HepG2 (cell line): Measurements from ENCODE around the gene RAB5A. TPM values are rescaled to one million over a fixed set of nuclear protein-coding genes. Genes with fewer than 3 reads are reported as not detected.

Source experiments
- ATAC-seq: fragments of 200-7000 bp; cut with Tn5 transposase; 3 replicates; pipeline ENCODE4 v1.9.1; 2020; ENCODE audit warnings: mild to moderate bottlenecking, moderate library complexity
- BruUV-seq: library from RNA; stranded (reverse); fragments of 400-500 nt; replicated peaks from 2 replicates; lab custom pipeline; 2021; lab: Mats Ljungman, UMichigan
- CTCF ChIA-PET: fragments of 300-600 bp; formaldehyde crosslinking; extraction: SDS; loops from one replicate; lab custom pipeline; 2021; ENCODE audit warnings: low total read pairs, inconsistent platforms, low intra/inter-chr PET ratio; lab: Yijun Ruan, JAX
- POLR2A ChIA-PET: fragments of 350-600 bp; sonication (Branson Sonifier 250); formaldehyde crosslinking; loops from one replicate; lab custom pipeline; 2020; ENCODE audit warnings: antibody characterized with exemption, inconsistent platforms; lab: Yijun Ruan, JAX
- DNase-seq: peaks from one replicate; pipeline ENCODE4 v3.0.0-alpha.2; 2015; ENCODE audit warnings: low spot score
- FAIRE-seq: peaks from 3 replicates; lab custom pipeline; 2011; peaks lifted over from hg19 to GRCh38; lab: Jason Lieb, UNC
- H2AFZ ChIP-seq: one replicate; pipeline ENCODE4 v1.6.1; 2011; ENCODE audit warnings: low read length, inconsistent platforms
- H3K27ac ChIP-seq: fragments of 300-600 bp; 3 replicates; pipeline ENCODE4 v1.8.0; 2011; ENCODE audit warnings: mixed run types, mild to moderate bottlenecking, mixed read lengths, low read length, inconsistent platforms; ENCODE audit not compliant: insufficient read depth; ENCODE audit errors: extremely low read length
- H3K27me3 ChIP-seq, 2 experiments: fragments of 200-600 bp in 1 of 2; 2 replicates in 1 of 2; 3 replicates in 1 of 2; pipeline versions ENCODE4 v1.6.0 to v1.8.0; 2011; ENCODE audit warnings: low read length in 2 of 2, mild to moderate bottlenecking in 2 of 2, moderate library complexity in 2 of 2, inconsistent platforms in 1 of 2; ENCODE audit not compliant: insufficient read depth in 2 of 2, control insufficient read depth in 1 of 2
- H3K36me3 ChIP-seq, 2 experiments: fragments of 200-600 bp in 1 of 2; replicated peaks in 1 of 2; 2 replicates in 1 of 2; 3 replicates in 1 of 2; pipeline versions ENCODE4 v1.5.1 to v1.8.0; 2011; ENCODE audit warnings: low read length in 2 of 2, inconsistent platforms in 1 of 2; ENCODE audit not compliant: insufficient read depth in 2 of 2, control insufficient read depth in 1 of 2
- H3K4me1 ChIP-seq: 2 replicates; pipeline ENCODE4 v1.5.1; 2012; ENCODE audit warnings: low read length, inconsistent platforms; ENCODE audit not compliant: insufficient read depth
- H3K4me2 ChIP-seq: 2 replicates; pipeline ENCODE4 v1.6.0; 2011; ENCODE audit warnings: low read depth, low read length, inconsistent platforms
- H3K4me3 ChIP-seq, 3 experiments: fragments of 200-600 bp in 1 of 3; sonication (generic), shearing (Covaris generic) in 1 of 3; replicated peaks in 1 of 3; 2 replicates each; pipeline ENCODE4 v1.5.1; 2011 to 2016; ENCODE audit warnings: low read length in 3 of 3, inconsistent platforms in 2 of 3, low read depth in 2 of 3, mild to moderate bottlenecking in 2 of 3, control low read depth in 1 of 3, mixed read lengths in 1 of 3; ENCODE audit not compliant: insufficient read depth in 1 of 3
- H3K79me2 ChIP-seq: one replicate; pipeline ENCODE4 v1.6.1; 2011; ENCODE audit warnings: low read length, inconsistent platforms; ENCODE audit not compliant: insufficient read depth
- H3K9ac ChIP-seq: 2 replicates; pipeline ENCODE4 v1.6.0; 2011; ENCODE audit warnings: mild to moderate bottlenecking, low read depth, low read length, inconsistent platforms; ENCODE audit not compliant: insufficient read depth
- H3K9me3 ChIP-seq: 2 replicates; pipeline ENCODE4 v1.5.1; 2012; ENCODE audit warnings: mild to moderate bottlenecking, low read length
- H4K20me1 ChIP-seq: 2 replicates; pipeline ENCODE4 v1.6.0; 2011; ENCODE audit warnings: inconsistent platforms, mild to moderate bottlenecking, low read length, moderate library complexity; ENCODE audit not compliant: insufficient read depth
- ARNT ChIP-seq: fragments of 450-650 bp; IDR thresholded peaks from 2 replicates; pipeline ENCODE4 v1.6.1; 2017
- BHLHE40 ChIP-seq: IDR thresholded peaks from 2 replicates; pipeline ENCODE4 v1.6.1; 2011; ENCODE audit warnings: low read length, improper control_type of control experiment
- KDM2A ChIP-seq: sonication (generic); formaldehyde crosslinking; IDR thresholded peaks from 2 replicates; pipeline ENCODE4 v1.4.0; 2020; ENCODE audit warnings: low read depth, missing genetic modification reagents, borderline replicate concordance
- RBM22 ChIP-seq: fragments of 200-400 bp; formaldehyde crosslinking; optimal IDR thresholded peaks from 2 replicates; pipeline ENCODE3; 2017; ENCODE audit warnings: mild to moderate bottlenecking, low read length, moderate library complexity
- SOX5 ChIP-seq: IDR thresholded peaks from 2 replicates; pipeline ENCODE4 v1.6.1; 2016; ENCODE audit warnings: borderline replicate concordance
- SPEN ChIP-seq: sonication (generic); formaldehyde crosslinking; IDR thresholded peaks from 2 replicates; pipeline ENCODE4 v1.5.1; 2020; ENCODE audit warnings: low read depth, mild to moderate bottlenecking, missing genetic modification reagents
- ZBTB20 ChIP-seq: sonication (generic); formaldehyde crosslinking; IDR thresholded peaks from 2 replicates; pipeline ENCODE4 v1.8.1; 2023; ENCODE audit warnings: missing genetic modification reagents, low read depth, mild to moderate bottlenecking, borderline replicate concordance
- ZNF547 ChIP-seq: sonication (generic); formaldehyde crosslinking; IDR thresholded peaks from 2 replicates; pipeline ENCODE4 v1.5.1; 2020; ENCODE audit warnings: mild to moderate bottlenecking, missing genetic modification reagents
- ZNF577 ChIP-seq: sonication (generic); formaldehyde crosslinking; IDR thresholded peaks from 2 replicates; pipeline ENCODE4 v1.4.0; 2020; ENCODE audit warnings: mild to moderate bottlenecking, low read depth, missing genetic modification reagents, borderline replicate concordance
- WGBS: methylation state at CpG from one replicate; pipeline ENCODE4 v1.1.6; 2017; ENCODE audit warnings: low lambda C conversion rate; 5-methylcytosine and 5-hydroxymethylcytosine counted together
- in situ Hi-C: cut with HindIII; loops from 2 replicates; pipeline ENCODE4 v1.10.0; 2017; ENCODE audit warnings: low pct_unique_long_range_greater_than_20kb; ENCODE audit not compliant: extremely low pct_ligation_motif_present
- intact Hi-C: fragments of 100-400 bp; cut with micrococcal nuclease; formaldehyde crosslinking; loops from one replicate; pipeline ENCODE4 v1.10.0; 2022; ENCODE audit not compliant: unreplicated experiment
- polyA plus RNA-seq, 8 experiments: library from polyadenylated mRNA; depleted of rRNA in 3 of 8; stranded (reverse) in 7 of 8; unstranded in 1 of 8; fragments of >200 nt; fragmentation: Illumina TruSeq in 4 of 8; extraction: Trizol in 4 of 8; gene quantifications; 2 replicates each; pipeline versions ENCODE4 v1.2.1 to v1.2.3, GENCODE V29; 2011 to 2016; ENCODE audit warnings: low read depth in 4 of 8, missing spikeins in 1 of 8, mixed read lengths in 1 of 8; ENCODE audit not compliant: insufficient read depth in 1 of 8
- total RNA-seq, 5 experiments: library from RNA; depleted of rRNA; stranded (reverse); fragments of >200 nt; fragmentation: Illumina TruSeq; extraction: Trizol; gene quantifications; 2 replicates each; pipeline ENCODE4 v1.2.3, GENCODE V29; 2016; ENCODE audit warnings: low read depth in 1 of 5
- TF ChIP-seq, protein P1 (sequence below): IDR thresholded peaks from 2 replicates; pipeline ENCODE4 v1.6.1; 2016; ENCODE audit warnings: low read depth, borderline replicate concordance
- TF ChIP-seq, protein P2 (sequence below): sonication (generic); formaldehyde crosslinking; IDR thresholded peaks from 2 replicates; pipeline ENCODE4 v1.8.1; 2023; ENCODE audit warnings: mild to moderate bottlenecking, moderate library complexity, missing genetic modification reagents
- TF ChIP-seq, protein P3 (sequence below): sonication (generic); formaldehyde crosslinking; IDR thresholded peaks from 2 replicates; pipeline ENCODE4 v1.5.1; 2020; ENCODE audit warnings: mild to moderate bottlenecking, moderate library complexity, missing genetic modification reagents
- TF ChIP-seq, protein P4 (sequence below): sonication (generic); formaldehyde crosslinking; IDR thresholded peaks from 2 replicates; pipeline ENCODE4 v1.5.0; 2020; ENCODE audit warnings: mild to moderate bottlenecking, missing genetic modification reagents, moderate library complexity
- TF ChIP-seq, protein P5 (sequence below): sonication (generic); formaldehyde crosslinking; IDR thresholded peaks from 2 replicates; pipeline ENCODE4 v1.4.0; 2020; ENCODE audit warnings: low read depth, mild to moderate bottlenecking, missing genetic modification reagents

Gene RAB5A
- total and polyA plus RNA-seq, 2 of the 13 experiments (the other 11 are each of a cell fraction or from before 2014, with no cell fraction given), result 16.0 to 27.1 TPM

DNA sequence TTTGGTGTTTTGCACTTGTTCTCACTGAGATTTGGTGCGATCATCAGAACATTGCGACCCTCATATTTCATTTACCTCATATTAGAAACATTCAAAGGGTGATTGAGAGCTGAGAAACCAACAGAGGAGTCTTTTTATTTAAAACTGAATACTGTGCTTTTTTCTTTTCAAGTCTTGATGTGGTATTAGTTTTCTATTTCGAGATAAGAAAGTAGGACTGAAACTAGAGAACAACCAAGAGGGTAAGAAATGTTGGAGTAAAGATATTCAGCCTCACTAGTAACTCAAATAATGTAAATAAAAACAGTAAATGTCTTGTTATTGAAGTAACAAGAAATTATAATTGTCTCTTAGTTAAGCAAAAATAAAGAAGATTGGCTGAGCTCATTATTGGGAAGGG is 39.4 kb upstream of the RAB5A start:
- Histone ChIP-seq H3K27ac (no peak overlapping the region), H3K4me1 (no peaks in the 10 kb centered on the region), H3K36me3 (no peaks in the 10 kb centered on the region), H3K9me3 (no peaks in the 10 kb centered on the region), H3K9ac (no peak overlapping the region), H3K27me3 (no peaks in the 10 kb centered on the region), H3K4me2 (no peak overlapping the region), H4K20me1 (no peaks in the 10 kb centered on the region), H3K79me2 (no peaks in the 10 kb centered on the region), H2AFZ (no peak overlapping the region), H3K4me3 (no peak overlapping the region)
- WGBS, result 50% methylated on average over 3 of the region's 3 CpGs
- FAIRE-seq (no peak), DNase-seq (no peak), ATAC-seq (no peak)
- no TSS peak for BruUV-seq
- POLR2A ChIA-PET, result no interaction called here
- intact Hi-C loops, result no loop called here
- TF ChIP-seq ARNT (no peak), RBM22 (no peak), ZNF577 (CRISPR knock-in tag) (no peak), SPEN (CRISPR knock-in tag) (no peak), ZNF547 (CRISPR knock-in tag) (no peak), BHLHE40 (no peak), SOX5 (CRISPR knock-in tag) (no peak), ZBTB20 (CRISPR knock-in tag) (no peak), KDM2A (CRISPR knock-in tag) (no peak)
- TF ChIP-seq, protein P1, sequence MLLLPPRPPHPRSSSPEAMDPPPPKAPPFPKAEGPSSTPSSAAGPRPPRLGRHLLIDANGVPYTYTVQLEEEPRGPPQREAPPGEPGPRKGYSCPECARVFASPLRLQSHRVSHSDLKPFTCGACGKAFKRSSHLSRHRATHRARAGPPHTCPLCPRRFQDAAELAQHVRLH (CRISPR knock-in tag), result no peak
- TF ChIP-seq, protein P2, sequence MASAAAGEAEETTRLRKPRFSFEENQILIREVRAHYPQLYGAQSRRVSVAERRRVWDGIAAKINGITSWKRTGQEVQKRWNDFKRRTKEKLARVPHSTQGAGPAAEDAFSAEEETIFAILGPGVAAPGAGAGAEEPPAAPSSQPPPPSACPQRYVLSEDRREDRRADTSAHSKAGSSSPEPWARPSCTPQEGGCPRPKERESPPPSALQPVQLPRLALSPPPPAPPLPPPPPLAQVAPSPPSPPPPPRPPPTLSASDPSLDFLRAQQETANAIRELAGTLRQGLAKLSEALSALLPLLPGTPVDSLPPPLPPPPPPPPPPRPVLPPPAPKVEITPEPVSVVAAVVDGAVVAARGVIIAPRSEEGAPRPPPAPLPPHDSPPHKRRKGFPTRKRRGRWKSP, result no peak
- TF ChIP-seq, protein P3, sequence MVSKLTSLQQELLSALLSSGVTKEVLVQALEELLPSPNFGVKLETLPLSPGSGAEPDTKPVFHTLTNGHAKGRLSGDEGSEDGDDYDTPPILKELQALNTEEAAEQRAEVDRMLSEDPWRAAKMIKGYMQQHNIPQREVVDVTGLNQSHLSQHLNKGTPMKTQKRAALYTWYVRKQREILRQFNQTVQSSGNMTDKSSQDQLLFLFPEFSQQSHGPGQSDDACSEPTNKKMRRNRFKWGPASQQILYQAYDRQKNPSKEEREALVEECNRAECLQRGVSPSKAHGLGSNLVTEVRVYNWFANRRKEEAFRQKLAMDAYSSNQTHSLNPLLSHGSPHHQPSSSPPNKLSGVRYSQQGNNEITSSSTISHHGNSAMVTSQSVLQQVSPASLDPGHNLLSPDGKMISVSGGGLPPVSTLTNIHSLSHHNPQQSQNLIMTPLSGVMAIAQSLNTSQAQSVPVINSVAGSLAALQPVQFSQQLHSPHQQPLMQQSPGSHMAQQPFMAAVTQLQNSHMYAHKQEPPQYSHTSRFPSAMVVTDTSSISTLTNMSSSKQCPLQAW (CRISPR knock-in tag), result no peak
- TF ChIP-seq, protein P4, sequence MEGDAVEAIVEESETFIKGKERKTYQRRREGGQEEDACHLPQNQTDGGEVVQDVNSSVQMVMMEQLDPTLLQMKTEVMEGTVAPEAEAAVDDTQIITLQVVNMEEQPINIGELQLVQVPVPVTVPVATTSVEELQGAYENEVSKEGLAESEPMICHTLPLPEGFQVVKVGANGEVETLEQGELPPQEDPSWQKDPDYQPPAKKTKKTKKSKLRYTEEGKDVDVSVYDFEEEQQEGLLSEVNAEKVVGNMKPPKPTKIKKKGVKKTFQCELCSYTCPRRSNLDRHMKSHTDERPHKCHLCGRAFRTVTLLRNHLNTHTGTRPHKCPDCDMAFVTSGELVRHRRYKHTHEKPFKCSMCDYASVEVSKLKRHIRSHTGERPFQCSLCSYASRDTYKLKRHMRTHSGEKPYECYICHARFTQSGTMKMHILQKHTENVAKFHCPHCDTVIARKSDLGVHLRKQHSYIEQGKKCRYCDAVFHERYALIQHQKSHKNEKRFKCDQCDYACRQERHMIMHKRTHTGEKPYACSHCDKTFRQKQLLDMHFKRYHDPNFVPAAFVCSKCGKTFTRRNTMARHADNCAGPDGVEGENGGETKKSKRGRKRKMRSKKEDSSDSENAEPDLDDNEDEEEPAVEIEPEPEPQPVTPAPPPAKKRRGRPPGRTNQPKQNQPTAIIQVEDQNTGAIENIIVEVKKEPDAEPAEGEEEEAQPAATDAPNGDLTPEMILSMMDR (CRISPR knock-in tag), result no peak
- TF ChIP-seq, protein P5, sequence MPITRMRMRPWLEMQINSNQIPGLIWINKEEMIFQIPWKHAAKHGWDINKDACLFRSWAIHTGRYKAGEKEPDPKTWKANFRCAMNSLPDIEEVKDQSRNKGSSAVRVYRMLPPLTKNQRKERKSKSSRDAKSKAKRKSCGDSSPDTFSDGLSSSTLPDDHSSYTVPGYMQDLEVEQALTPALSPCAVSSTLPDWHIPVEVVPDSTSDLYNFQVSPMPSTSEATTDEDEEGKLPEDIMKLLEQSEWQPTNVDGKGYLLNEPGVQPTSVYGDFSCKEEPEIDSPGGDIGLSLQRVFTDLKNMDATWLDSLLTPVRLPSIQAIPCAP, result no peak
- in situ Hi-C loops, result no loop called here
- CTCF ChIA-PET, result no interaction called here
